Limb (tissue), 2 donors: ENCODE results near the gene TAS1R3.
"Not testable (repeated sequence)": the region's sequence is repeated elsewhere in the genome, so short reads cannot be mapped to it uniquely, and the experiment has no call there.

Experiments
- DNase-seq, 2 donors: peaks; one replicate each; pipeline ENCODE4 v3.0.0-alpha.2; 2016; ENCODE audit errors: extremely low spot score in 2 of 2

The TAS1R3 gene

GRCh38 chr1:1308756-1309250, 22.3 kb upstream of the TAS1R3 start:
- peak in 1 of 2 donors; percentile 63 for DNase-seq

- DNase-seq, result no peak
Measured at GRCh38 chr1:1309251-1310108, 21.6 kb upstream of the TAS1R3 start.

GRCh38 chr1:1310109-1310385, 21.0 kb upstream of the TAS1R3 start:
- no peak for DNase-seq

- no peak for DNase-seq
Measured at GRCh38 chr1:1310476-1311053, 20.5 kb upstream of the TAS1R3 start.

GRCh38 chr1:1311107-1312104, 19.7 kb upstream of the TAS1R3 start:
- DNase-seq, result no peak

- DNase-seq, result no peak
Measured at GRCh38 chr1:1312450-1313314, 18.4 kb upstream of the TAS1R3 start.

- no peak for DNase-seq
Measured at GRCh38 chr1:1313500-1314236, 17.4 kb upstream of the TAS1R3 start.

- DNase-seq, result no peak
Measured at GRCh38 chr1:1314237-1314586, 16.9 kb upstream of the TAS1R3 start.

- DNase-seq, result no peak
Measured at GRCh38 chr1:1314678-1315335, 16.3 kb upstream of the TAS1R3 start.

GRCh38 chr1:1315435-1315954, 15.6 kb upstream of the TAS1R3 start:
- DNase-seq, result no peak

- not testable (repeated sequence) for DNase-seq
Measured at GRCh38 chr1:1316199-1316598, 14.9 kb upstream of the TAS1R3 start.

GRCh38 chr1:1317420-1317819, 13.7 kb upstream of the TAS1R3 start:
- DNase-seq, result no peak

- no peak for DNase-seq
Measured at GRCh38 chr1:1318131-1318652, 12.9 kb upstream of the TAS1R3 start.

- DNase-seq, result no peak
Measured at GRCh38 chr1:1318777-1319645, 12.1 kb upstream of the TAS1R3 start.

GRCh38 chr1:1319646-1319941, 11.5 kb upstream of the TAS1R3 start:
- no peak for DNase-seq

GRCh38 chr1:1320666-1321448, 10.2 kb upstream of the TAS1R3 start:
- no peak for DNase-seq

- no peak for DNase-seq
Measured at GRCh38 chr1:1321477-1321876, 9.6 kb upstream of the TAS1R3 start.

GRCh38 chr1:1322418-1322817, 8.7 kb upstream of the TAS1R3 start:
- DNase-seq, result no peak
